SK-N-SH treated with all-trans-retinoic acid at 6 μM for 48 hours (cell line): Measurements from ENCODE around the gene OR11G2.

Experiments used
- PPARA ChIP-seq: fragments of 250-450 bp; sonication (Bioruptor Pico); IDR thresholded peaks from 2 replicates; pipeline ENCODE4 v1.5.0; 2020; ENCODE audit warnings: mild to moderate bottlenecking, borderline replicate concordance
- RARB ChIP-seq: fragments of 250-450 bp; sonication (Bioruptor Pico); IDR thresholded peaks from 2 replicates; pipeline ENCODE4 v1.8.0; 2021; ENCODE audit warnings: mild to moderate bottlenecking, moderate library complexity
- ZFP3 ChIP-seq: fragments of 250-450 bp; sonication (Bioruptor Pico); IDR thresholded peaks from 2 replicates; pipeline ENCODE4 v1.5.0; 2020; ENCODE audit warnings: mild to moderate bottlenecking, moderate library complexity
- ZFP30 ChIP-seq: fragments of 450-650 bp; formaldehyde crosslinking; IDR thresholded peaks from 2 replicates; pipeline ENCODE4 v1.5.0; 2022; ENCODE audit warnings: mild to moderate bottlenecking, moderate library complexity
- TF ChIP-seq, protein P1 (sequence below): fragments of 250-450 bp; sonication (Bioruptor Pico); IDR thresholded peaks from 2 replicates; pipeline ENCODE4 v1.5.1; 2020; ENCODE audit warnings: low read depth, mild to moderate bottlenecking, moderate library complexity
- TF ChIP-seq, protein P2 (sequence below): fragments of 250-450 bp; sonication (Bioruptor Pico); IDR thresholded peaks from 2 replicates; pipeline ENCODE4 v1.5.1; 2021; ENCODE audit warnings: mild to moderate bottlenecking, moderate library complexity

DNA sequence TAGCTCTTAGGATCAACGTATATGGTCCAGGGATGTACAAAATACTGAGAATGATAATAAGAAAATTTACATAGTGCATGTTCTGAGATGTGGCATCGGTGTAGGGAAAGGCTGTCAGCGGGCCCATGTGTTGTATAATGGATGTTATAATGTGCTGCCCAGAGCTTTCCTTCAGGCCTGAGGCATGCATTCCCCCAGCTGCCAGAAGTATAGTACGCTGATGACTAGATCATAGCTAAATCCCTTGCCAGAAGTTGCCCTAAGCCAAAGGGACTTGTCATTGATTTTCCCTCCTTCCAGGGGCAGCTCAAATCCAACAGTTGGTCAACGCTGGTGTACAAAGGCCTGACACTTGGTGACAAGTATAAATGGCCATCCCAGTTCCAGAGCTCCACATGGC lies 6.5 kb upstream of the OR11G2 start:
- TF ChIP-seq PPARA (CRISPR knock-in tag) (no peak), ZFP30 (CRISPR knock-in tag) (no peak), RARB (no peak), ZFP3 (CRISPR knock-in tag) (no peak)
- TF ChIP-seq, protein P1, sequence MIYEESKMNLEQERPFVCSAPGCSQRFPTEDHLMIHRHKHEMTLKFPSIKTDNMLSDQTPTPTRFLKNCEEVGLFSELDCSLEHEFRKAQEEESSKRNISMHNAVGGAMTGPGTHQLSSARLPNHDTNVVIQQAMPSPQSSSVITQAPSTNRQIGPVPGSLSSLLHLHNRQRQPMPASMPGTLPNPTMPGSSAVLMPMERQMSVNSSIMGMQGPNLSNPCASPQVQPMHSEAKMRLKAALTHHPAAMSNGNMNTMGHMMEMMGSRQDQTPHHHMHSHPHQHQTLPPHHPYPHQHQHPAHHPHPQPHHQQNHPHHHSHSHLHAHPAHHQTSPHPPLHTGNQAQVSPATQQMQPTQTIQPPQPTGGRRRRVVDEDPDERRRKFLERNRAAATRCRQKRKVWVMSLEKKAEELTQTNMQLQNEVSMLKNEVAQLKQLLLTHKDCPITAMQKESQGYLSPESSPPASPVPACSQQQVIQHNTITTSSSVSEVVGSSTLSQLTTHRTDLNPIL (CRISPR knock-in tag) = no peak
- TF ChIP-seq, protein P2, sequence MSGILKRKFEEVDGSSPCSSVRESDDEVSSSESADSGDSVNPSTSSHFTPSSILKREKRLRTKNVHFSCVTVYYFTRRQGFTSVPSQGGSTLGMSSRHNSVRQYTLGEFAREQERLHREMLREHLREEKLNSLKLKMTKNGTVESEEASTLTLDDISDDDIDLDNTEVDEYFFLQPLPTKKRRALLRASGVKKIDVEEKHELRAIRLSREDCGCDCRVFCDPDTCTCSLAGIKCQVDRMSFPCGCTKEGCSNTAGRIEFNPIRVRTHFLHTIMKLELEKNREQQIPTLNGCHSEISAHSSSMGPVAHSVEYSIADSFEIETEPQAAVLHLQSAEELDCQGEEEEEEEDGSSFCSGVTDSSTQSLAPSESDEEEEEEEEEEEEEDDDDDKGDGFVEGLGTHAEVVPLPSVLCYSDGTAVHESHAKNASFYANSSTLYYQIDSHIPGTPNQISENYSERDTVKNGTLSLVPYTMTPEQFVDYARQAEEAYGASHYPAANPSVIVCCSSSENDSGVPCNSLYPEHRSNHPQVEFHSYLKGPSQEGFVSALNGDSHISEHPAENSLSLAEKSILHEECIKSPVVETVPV = no peak
